Caco-2 (cell line): ENCODE measurements around the gene ERMAP. TPM values are rescaled to one million over a fixed set of nuclear protein-coding genes. Genes with fewer than 3 reads are reported as not detected.

Experiments used
- Bru-seq: library from RNA; stranded (reverse); fragments of 400-500 nt; gene quantifications from one replicate; lab custom pipeline; 2021; lab: Mats Ljungman, UMichigan
- BruChase-seq, 2 experiments: library from RNA; stranded (reverse); fragments of 400-500 nt; gene quantifications; one replicate each; lab custom pipeline; 2021; lab: Mats Ljungman, UMichigan
- BruUV-seq: library from RNA; stranded (reverse); fragments of 400-500 nt; replicated peaks from 2 replicates; lab custom pipeline; 2021; lab: Mats Ljungman, UMichigan
- CTCF ChIA-PET: fragments of 300-600 bp; sonication (Branson Sonifier 250); formaldehyde crosslinking; loops from one replicate; lab custom pipeline; 2022; ENCODE audit warnings: antibody characterized with exemption; lab: Charles Lee
- POLR2A ChIA-PET: fragments of 300-600 bp; sonication (Branson Sonifier 250); formaldehyde crosslinking; loops from one replicate; lab custom pipeline; 2022; ENCODE audit warnings: antibody characterized with exemption; lab: Charles Lee
- DNase-seq, 2 experiments: peaks; one replicate each; pipeline versions ENCODE4 v3.0.0 to v3.0.0-alpha.2; 2020 to 2022
- H3K27me3 ChIP-seq: replicated peaks from 2 replicates; pipeline ENCODE4 v1.6.0; 2011; ENCODE audit warnings: low read length; ENCODE audit not compliant: control insufficient read depth, insufficient read depth
- H3K36me3 ChIP-seq: 2 replicates; pipeline ENCODE4 v1.5.1; 2011; ENCODE audit warnings: low read length; ENCODE audit not compliant: control insufficient read depth, insufficient read depth
- H3K4me1 ChIP-seq: fragments of 250-450 bp; sonication (Bioruptor Pico); 2 replicates; pipeline ENCODE4 v1.5.1; 2020; ENCODE audit warnings: mild to moderate bottlenecking
- H3K4me3 ChIP-seq: 2 replicates; pipeline ENCODE4 v1.5.1; 2011; ENCODE audit warnings: low read depth, mild to moderate bottlenecking, control low read depth, low read length
- H3K9me3 ChIP-seq: fragments of 250-450 bp; sonication (Bioruptor Pico); 2 replicates; pipeline ENCODE4 v1.5.1; 2020; ENCODE audit warnings: mild to moderate bottlenecking, moderate library complexity
- H3K27ac Mint-ChIP-seq: one replicate; pipeline ENCODE4 v1.8.0; 2022; ENCODE audit warnings: mixed read lengths; ENCODE audit not compliant: unreplicated experiment
- H3K27me3 Mint-ChIP-seq: one replicate; pipeline ENCODE4 v1.8.0; 2022; ENCODE audit warnings: mixed read lengths; ENCODE audit not compliant: insufficient read depth, unreplicated experiment
- H3K36me3 Mint-ChIP-seq: one replicate; pipeline ENCODE4 v1.8.0; 2022; ENCODE audit warnings: mild to moderate bottlenecking, mixed read lengths; ENCODE audit not compliant: insufficient read depth, unreplicated experiment
- H3K4me1 Mint-ChIP-seq: one replicate; pipeline ENCODE4 v1.8.0; 2022; ENCODE audit warnings: low read depth, mixed read lengths; ENCODE audit not compliant: unreplicated experiment
- H3K4me3 Mint-ChIP-seq: one replicate; pipeline ENCODE4 v1.8.0; 2022; ENCODE audit warnings: mild to moderate bottlenecking, moderate library complexity, mixed read lengths; ENCODE audit not compliant: unreplicated experiment
- H3K9me3 Mint-ChIP-seq: one replicate; pipeline ENCODE4 v1.8.0; 2022; ENCODE audit warnings: mixed read lengths; ENCODE audit not compliant: unreplicated experiment
- CTCF ChIP-seq, 2 experiments: fragments of 200-600 bp in 1 of 2; IDR thresholded peaks; 1 replicate in 1 of 2; 2 replicates in 1 of 2; pipeline versions ENCODE4 v1.5.1 to v1.8.0; 2011 to 2022; ENCODE audit warnings: antibody characterized with exemption in 1 of 2, control low read depth in 1 of 2, inconsistent platforms in 1 of 2, low read depth in 1 of 2, low read length in 1 of 2, mild to moderate bottlenecking in 1 of 2, moderate library complexity in 1 of 2; ENCODE audit not compliant: insufficient read depth in 1 of 2, severe bottlenecking in 1 of 2, unreplicated experiment in 1 of 2
- intact Hi-C: fragments of 100-400 bp; cut with micrococcal nuclease; formaldehyde crosslinking; loops from one replicate; pipeline ENCODE4 v1.10.0; 2022; ENCODE audit not compliant: unreplicated experiment
- long read RNA-seq: library from polyadenylated mRNA; stranded (forward); transcript quantifications from one replicate; pipeline ENCODE4 v2.0.0, GENCODE V29; 2022
- total RNA-seq: library from RNA; stranded (reverse); gene quantifications from 2 replicates; pipeline ENCODE4 v1.2.3, GENCODE V29; 2022

Gene ERMAP
- total RNA-seq (4.8 and 5.2 TPM in 2 replicates), Bru-seq, nascent RNA (percentile 59 among the genes with signal in this experiment), BruChase-seq, experiment 1, labeled RNA remaining after a 2-hour chase (percentile 59 among the genes with signal in this experiment), BruChase-seq, experiment 2, labeled RNA remaining after a 6-hour chase (percentile 59 among the genes with signal in this experiment)
- long read RNA-seq, partial matches to known transcripts: 0 of 5 reads
- long read RNA-seq, other reads (novel, unspliced or antisense): 4 of 5 reads

GRCh38 chr1:42816585-42817439 is at the start of gene ERMAP, which contains the start of gene SVBP:
ERMAP (plus strand) TSS chr1:42817122; CDS start chr1:42830449, 13,327 bp downstream.
SVBP (minus strand) TSS chr1:42817397; CDS start chr1:42816544, 853 bp downstream.
- intact Hi-C loops: no loop called here
- CTCF ChIA-PET: interaction anchor here (1.4 kb wide), 1 partner anchor 29 kb away, joined by 3 read pairs; the partner anchor contains the start of gene ZNF691

GRCh38 chr1:42767510-42768000 is 49.4 kb upstream of the ERMAP start:
- H3K4me1 ChIP-seq: peaks cover 13% of the 10 kb centered on the region
- H3K27me3 Mint-ChIP-seq: no peaks in the 10 kb centered on the region
- peaks cover 13% of the 10 kb centered on the region for H3K36me3 Mint-ChIP-seq
- TF ChIP-seq CTCF (IDR thresholded peaks at IDR 0.05; ENCODE audit: insufficient read depth in 1 of 2, low read depth in 1 of 2, low read length in 1 of 2, severe bottlenecking in 1 of 2, unreplicated experiment in 1 of 2): no peak
- H3K9me3 Mint-ChIP-seq: no peaks in the 10 kb centered on the region
- CTCF ChIA-PET: interaction anchor here (0.9 to 2.1 kb wide), 6 partner anchors 11 to 306 kb away, joined by 3 to 19 read pairs (median 6); partner anchors contain the start of gene ZNF691
- no peak overlapping the region for H3K4me3 Mint-ChIP-seq
- no TSS peak for BruUV-seq
- no peaks in the 10 kb centered on the region for H3K4me1 Mint-ChIP-seq
- peak overlapping the region; percentile 80 for H3K27ac Mint-ChIP-seq
- no peaks in the 10 kb centered on the region for H3K9me3 ChIP-seq
- peak overlapping the region; percentile 90 for H3K4me3 ChIP-seq
- intact Hi-C loops: no loop called here
- H3K27me3 ChIP-seq: no peaks in the 10 kb centered on the region
- H3K36me3 ChIP-seq: no peaks in the 10 kb centered on the region
- no peak for DNase-seq
- POLR2A ChIA-PET: interaction anchor here (0.5 to 1.5 kb wide), 7 partner anchors 10 to 434 kb away, joined by 4 to 14 read pairs (median 6); partner anchors contain the start of genes CCDC30, PPIH, YBX1 and ZNF691

More at GRCh38 chr1:42816585-42817439, at the start of gene ERMAP, which contains the start of gene SVBP:
- peak within 1 kb of the TSS; percentile 87 for H3K4me3 Mint-ChIP-seq
- TF ChIP-seq CTCF (IDR thresholded peaks at IDR 0.05; ENCODE audit: insufficient read depth in 1 of 2, low read depth in 1 of 2, low read length in 1 of 2, severe bottlenecking in 1 of 2, unreplicated experiment in 1 of 2): no peak
- Histone ChIP-seq H3K4me1 (peaks cover 6% of the 10 kb centered on the region; the same call in 1 of the 2 replicates), H3K36me3 (no peaks in the 10 kb centered on the region), H3K4me3 (peak within 1 kb of the TSS; percentile 70), H3K9me3 (no peaks in the 10 kb centered on the region), H3K27me3 (no peaks in the 10 kb centered on the region)
- no peaks in the 10 kb centered on the region for H3K27me3 Mint-ChIP-seq
- POLR2A ChIA-PET: interaction anchor here (3.0 kb wide), 1 partner anchor 30 kb away, joined by 13 read pairs; the partner anchor contains the start of gene ZNF691
- H3K27ac Mint-ChIP-seq: peak within 1 kb of the TSS; percentile 64
- peak; percentile 88 to 92 for DNase-seq
- H3K36me3 Mint-ChIP-seq: peaks cover 5% of the 10 kb centered on the region
- no TSS peak for BruUV-seq
- H3K9me3 Mint-ChIP-seq: no peaks in the 10 kb centered on the region
- peaks cover 7% of the 10 kb centered on the region for H3K4me1 Mint-ChIP-seq

- Mint-ChIP-seq H3K9me3 (no peaks in the 10 kb centered on the region), H3K27me3 (no peaks in the 10 kb centered on the region), H3K4me3 (no peak overlapping the region), H3K36me3 (peaks cover 13% of the 10 kb centered on the region), H3K4me1 (no peaks in the 10 kb centered on the region), H3K27ac (no peak overlapping the region)
- intact Hi-C loops: no loop called here
- ChIA-PET CTCF (no interaction called here), POLR2A (no interaction called here)
- BruUV-seq: TSS peak; percentile 62
- no peak for TF ChIP-seq CTCF (IDR thresholded peaks at IDR 0.05; ENCODE audit: insufficient read depth in 1 of 2, low read depth in 1 of 2, low read length in 1 of 2, severe bottlenecking in 1 of 2, unreplicated experiment in 1 of 2)
- Histone ChIP-seq H3K9me3 (no peaks in the 10 kb centered on the region), H3K4me3 (peak overlapping the region; percentile 90), H3K4me1 (peaks cover 13% of the 10 kb centered on the region), H3K27me3 (no peaks in the 10 kb centered on the region), H3K36me3 (no peaks in the 10 kb centered on the region)
- no peak for DNase-seq
Observed at GRCh38 chr1:42768172-42768571, 48.8 kb upstream of the ERMAP start.
